GM23338 (cell line): ENCODE results near the gene DNAJB6.

Experiments
- EZH2 ChIP-seq: fragments of 200-600 bp; sonication (generic); IDR thresholded peaks from one replicate; pipeline ENCODE4 v1.8.0; 2017; ENCODE audit warnings: antibody characterized with exemption, mild to moderate bottlenecking, low read depth; ENCODE audit not compliant: unreplicated experiment
- POLR2AphosphoS5 ChIP-seq: IDR thresholded peaks from 2 replicates; pipeline ENCODE4 v1.6.1; 2016; ENCODE audit warnings: antibody characterized with exemption, low read depth
- TF ChIP-seq, protein P1 (sequence below), 2 experiments: fragments of 200-600 bp in 1 of 2; sonication (generic) in 1 of 2; conservative IDR thresholded peaks; 2 replicates each; pipeline versions ENCODE4 v1.5.1 to v1.6.1; 2016 to 2017; ENCODE audit warnings: antibody characterized with exemption in 2 of 2, low read depth in 2 of 2, mild to moderate bottlenecking in 2 of 2, moderate library complexity in 1 of 2

DNA sequence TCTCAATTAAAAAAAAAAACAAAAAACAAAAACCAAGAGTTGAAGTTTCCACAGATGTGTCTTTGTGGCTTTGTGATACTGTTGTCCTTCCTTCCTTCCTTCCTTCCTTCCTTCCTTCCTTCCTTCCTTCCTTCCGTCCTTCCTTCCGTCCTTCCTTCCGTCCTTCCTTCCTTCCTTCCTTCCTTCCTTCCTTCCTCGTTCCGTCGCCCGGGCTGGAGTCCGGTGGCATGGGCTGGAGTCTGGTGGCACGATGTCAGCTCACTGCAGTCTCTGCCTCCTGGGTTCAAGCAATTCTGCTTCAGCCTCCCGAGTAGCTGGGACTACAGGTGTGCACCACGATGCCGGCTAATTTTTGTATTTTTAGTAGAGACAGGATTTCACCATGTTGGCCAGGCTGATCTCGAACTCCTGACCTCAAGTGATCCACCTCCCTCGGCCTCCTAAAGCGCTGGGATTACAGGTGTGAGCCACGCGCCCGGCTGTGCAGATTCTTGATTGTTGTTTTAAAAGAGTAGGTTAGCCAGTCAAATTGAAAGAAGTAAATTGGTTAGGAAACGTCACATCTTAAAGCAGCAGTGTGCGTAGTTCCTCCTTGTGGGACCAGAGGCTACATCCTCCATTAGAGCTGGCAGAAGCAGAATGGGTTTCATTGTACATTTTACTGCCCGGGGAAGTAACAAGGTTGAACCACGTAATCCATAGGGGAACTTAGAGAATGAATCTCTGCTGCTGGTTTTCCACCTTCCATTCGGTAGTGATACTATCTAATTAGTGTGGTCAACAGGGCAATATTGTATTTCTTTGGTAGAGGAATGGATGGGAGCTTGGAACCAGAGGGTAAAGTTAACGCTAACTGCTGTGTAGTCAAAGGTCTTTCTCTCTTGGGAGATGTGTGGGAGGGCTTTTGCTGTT, 20.6 kb downstream of the DNAJB6 start:
- TF ChIP-seq, protein P1, sequence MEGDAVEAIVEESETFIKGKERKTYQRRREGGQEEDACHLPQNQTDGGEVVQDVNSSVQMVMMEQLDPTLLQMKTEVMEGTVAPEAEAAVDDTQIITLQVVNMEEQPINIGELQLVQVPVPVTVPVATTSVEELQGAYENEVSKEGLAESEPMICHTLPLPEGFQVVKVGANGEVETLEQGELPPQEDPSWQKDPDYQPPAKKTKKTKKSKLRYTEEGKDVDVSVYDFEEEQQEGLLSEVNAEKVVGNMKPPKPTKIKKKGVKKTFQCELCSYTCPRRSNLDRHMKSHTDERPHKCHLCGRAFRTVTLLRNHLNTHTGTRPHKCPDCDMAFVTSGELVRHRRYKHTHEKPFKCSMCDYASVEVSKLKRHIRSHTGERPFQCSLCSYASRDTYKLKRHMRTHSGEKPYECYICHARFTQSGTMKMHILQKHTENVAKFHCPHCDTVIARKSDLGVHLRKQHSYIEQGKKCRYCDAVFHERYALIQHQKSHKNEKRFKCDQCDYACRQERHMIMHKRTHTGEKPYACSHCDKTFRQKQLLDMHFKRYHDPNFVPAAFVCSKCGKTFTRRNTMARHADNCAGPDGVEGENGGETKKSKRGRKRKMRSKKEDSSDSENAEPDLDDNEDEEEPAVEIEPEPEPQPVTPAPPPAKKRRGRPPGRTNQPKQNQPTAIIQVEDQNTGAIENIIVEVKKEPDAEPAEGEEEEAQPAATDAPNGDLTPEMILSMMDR (conservative IDR thresholded peaks at IDR 0.05; ENCODE audit: low read depth in 2 of 2) = no peak
- TF ChIP-seq EZH2 (no peak), POLR2AphosphoS5 (no peak)
